Measurements from ENCODE around the gene DOCK6.

DNA sequence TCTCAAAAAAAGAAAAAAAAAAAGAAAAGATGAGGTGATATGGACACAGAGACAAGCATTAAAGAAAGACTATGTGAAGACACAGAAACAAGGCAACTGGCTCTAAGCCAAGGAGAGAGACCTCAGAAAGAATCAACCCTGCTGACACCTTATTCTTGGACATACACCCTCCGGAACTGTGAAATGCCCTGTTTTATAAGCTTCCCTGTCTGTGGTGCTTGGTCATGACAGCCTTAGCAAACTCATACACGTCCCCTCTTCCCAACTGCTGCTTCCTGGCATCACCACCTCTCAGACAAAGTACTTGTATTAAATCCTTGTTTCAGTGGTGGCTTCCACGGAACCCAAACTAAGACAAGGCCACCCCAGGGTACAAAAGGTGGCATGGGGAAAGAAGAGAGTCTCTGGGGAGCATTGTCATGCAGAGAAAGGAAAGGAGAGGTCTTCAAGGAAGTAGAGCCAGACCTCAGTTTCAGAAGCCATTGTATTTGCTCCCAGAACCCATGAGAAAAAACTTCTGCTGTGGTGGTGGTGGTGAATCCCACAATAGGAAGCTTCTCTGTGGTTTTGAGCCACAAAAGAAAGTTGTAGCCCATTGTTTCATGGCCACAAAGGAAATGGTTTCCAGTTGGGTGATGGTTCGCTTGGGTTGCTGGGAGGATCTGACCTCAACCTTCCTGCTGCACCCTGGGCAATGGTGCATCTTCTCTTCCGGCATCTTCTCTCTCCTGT lies 17.3 kb upstream of the DOCK6 start:
- TF ChIP-seq CTCF (conservative IDR thresholded peaks at IDR 0.05 in 1 of 2, IDR thresholded peaks at IDR 0.05 in 1 of 2; ENCODE audit: low read depth in 1 of 2, low read length in 2 of 2) (no peak), EZH2 (IDR thresholded peaks at IDR 0.05; ENCODE audit: low read length, missing control alignments) (no peak)
